Astrocyte of the cerebellum (primary cell): ENCODE measurements around the gene SH3BGRL2.
"Not testable (repeated sequence)": the region's sequence is repeated elsewhere in the genome, so short reads cannot be mapped to it uniquely, and the experiment has no call there.

Experiments
- DNase-seq: peaks from one replicate; pipeline ENCODE4 v3.0.0-alpha.2; 2011; ENCODE audit warnings: low read depth
- H3K4me3 ChIP-seq: 2 replicates; pipeline ENCODE4 v1.5.1; 2011; ENCODE audit warnings: mild to moderate bottlenecking, low read depth, low read length, moderate library complexity
- in situ Hi-C: cut with HindIII; loops from 2 replicates; pipeline ENCODE4 v1.10.0; 2017; ENCODE audit warnings: low sequenced_read_pairs
- TF ChIP-seq, protein P1 (sequence below): IDR thresholded peaks from 2 replicates; pipeline ENCODE4 v1.5.1; 2012; ENCODE audit warnings: low read length, low read depth, moderate library complexity, mild to moderate bottlenecking; ENCODE audit errors: missing control alignments

SH3BGRL2 gene

DNA sequence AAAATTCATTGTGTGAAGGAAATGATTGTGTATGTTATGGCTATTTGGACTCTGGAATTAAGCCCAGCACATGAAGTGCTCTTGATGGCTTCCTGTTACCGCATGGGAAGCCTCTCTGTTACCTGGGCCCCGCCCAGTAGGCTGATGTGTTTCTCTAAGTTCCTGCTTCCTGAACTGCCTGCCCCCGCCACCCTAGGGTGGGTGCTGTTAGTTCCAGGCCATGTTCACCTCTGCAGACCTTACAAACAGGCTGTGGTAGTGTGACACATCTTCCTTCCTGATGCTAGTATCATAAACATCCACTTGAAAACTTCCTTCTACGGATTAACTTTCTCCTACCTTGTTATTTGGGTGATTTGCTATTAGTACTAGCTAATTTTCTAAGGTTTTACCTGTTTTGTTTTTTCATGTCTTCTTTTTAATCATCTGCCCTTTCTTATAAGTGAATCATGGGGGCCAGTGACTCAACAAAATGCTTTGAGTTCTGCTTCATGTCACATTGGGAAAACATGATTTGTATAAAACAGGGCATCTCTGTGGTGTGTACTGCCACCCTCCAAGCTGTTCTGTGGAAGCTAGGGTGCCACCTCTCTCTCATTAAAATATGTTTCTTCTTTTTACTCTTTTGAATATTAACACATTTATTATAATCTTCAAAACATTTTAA, 40.6 kb downstream of the SH3BGRL2 start:
- DNase-seq = no peak
- in situ Hi-C loops = no loop called here
- no peak overlapping the region for H3K4me3 ChIP-seq
- TF ChIP-seq, protein P1, sequence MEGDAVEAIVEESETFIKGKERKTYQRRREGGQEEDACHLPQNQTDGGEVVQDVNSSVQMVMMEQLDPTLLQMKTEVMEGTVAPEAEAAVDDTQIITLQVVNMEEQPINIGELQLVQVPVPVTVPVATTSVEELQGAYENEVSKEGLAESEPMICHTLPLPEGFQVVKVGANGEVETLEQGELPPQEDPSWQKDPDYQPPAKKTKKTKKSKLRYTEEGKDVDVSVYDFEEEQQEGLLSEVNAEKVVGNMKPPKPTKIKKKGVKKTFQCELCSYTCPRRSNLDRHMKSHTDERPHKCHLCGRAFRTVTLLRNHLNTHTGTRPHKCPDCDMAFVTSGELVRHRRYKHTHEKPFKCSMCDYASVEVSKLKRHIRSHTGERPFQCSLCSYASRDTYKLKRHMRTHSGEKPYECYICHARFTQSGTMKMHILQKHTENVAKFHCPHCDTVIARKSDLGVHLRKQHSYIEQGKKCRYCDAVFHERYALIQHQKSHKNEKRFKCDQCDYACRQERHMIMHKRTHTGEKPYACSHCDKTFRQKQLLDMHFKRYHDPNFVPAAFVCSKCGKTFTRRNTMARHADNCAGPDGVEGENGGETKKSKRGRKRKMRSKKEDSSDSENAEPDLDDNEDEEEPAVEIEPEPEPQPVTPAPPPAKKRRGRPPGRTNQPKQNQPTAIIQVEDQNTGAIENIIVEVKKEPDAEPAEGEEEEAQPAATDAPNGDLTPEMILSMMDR = no peak

DNA sequence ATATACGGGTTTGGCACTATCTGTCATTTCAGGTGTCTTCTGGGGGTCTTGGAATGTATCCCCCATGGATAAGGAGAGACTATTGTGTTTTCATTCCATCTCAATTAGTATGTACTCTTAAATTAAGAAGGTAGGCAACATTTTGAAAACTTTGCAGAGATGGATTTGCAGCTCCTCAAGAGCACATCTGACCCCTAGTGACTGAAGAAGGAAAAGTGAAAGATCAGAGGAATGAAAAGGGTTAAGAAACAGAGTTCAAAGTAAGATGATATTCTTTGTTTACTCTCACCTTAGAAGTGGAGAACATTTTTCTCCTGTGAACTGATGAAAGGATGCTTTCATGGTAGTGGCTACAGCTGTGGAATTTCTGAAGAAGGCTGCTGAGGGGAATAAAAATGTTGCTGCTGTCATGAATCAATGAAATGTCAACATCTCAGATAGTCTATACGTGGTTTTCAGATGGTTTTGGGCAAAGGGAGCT, 41.5 kb downstream of the SH3BGRL2 start:
- peak; percentile 31 for DNase-seq
- TF ChIP-seq, protein P1 = peak; percentile 71
- in situ Hi-C loops = no loop called here
- H3K4me3 ChIP-seq = no peak overlapping the region

DNA sequence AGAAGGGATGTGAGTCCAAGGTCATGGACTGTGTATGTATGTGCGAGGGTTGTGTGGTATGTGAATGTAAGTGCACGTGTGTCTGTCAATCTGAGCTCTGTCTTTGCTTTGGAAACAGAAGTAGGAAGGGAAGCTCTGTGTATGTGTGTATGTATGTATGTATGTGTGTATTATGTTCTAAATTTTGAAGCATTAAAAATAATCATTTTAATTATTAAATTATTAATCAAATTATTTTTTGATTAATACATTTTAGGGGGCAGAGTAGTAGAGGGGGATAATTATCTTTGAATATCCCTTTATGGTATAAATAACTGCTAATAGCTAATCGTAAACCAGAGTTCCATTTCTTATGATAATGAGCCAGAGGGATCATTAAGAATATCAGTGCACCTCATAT, 42.8 kb downstream of the SH3BGRL2 start:
- no peak for DNase-seq
- no peak overlapping the region for H3K4me3 ChIP-seq
- TF ChIP-seq, protein P1 = no peak
- in situ Hi-C loops = no loop called here

DNA sequence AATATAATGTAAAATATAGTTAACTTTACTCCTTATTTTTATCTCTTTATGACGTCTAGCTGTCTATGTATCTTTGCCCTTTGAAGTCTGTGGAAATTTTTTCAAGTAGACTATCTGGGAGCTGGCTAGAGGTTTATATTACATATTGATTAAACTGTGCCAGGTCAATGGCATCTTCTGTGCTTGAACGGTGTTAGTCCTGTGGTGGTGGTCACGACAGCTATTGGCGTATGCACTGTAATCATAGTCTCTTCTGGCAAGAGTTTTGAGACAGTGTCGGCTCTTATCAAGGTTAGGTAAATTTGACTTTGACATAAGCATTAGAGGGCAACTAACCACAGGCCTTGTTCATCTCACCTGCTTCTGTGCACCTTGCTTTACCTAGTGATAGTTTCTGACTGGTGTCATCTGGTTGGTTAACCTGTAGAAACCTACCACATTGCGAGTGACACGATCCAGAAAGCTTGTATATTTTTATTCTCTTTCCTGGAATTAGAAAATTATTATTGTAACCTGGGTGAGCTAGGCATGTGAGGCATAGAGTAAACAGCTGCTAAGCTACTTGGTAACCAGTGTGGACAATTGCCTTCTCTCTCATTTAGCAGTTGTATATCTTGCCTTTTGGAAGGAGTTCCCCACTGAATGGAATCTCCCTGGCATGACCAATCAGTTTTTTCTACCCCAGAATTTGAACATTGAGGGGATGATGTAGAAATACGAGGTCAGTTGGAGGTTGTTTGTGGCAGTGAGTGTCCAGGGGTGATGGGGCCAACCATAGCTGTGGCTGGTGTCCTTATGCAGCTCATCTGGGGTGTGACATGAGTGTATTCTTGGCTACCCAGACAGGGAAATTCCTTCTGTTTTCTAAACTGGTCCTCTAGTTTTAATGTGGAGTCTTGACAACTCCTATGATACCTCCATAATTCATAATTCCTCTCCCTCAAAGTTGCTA, 45.9 kb downstream of the SH3BGRL2 start:
- no peak for DNase-seq
- TF ChIP-seq, protein P1 = no peak
- in situ Hi-C loops = no loop called here
- no peak overlapping the region for H3K4me3 ChIP-seq

DNA sequence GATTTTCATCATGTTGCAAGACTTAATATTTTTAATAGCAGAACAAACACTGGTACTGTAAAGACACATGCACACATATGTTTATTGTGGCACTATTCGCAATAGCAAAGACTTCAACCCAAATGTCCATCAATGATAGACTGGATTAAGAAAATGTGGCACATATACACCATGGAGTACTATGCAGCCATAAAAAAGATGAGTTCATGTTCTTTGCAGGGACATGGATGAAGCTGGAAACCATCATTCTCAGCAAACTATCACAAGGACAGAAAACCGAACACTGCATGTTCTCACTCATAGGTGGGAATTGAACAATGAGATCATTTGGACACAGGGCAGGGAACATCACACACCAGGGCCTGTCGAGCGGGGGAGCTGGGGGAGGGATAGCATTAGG, 51.6 kb downstream of the SH3BGRL2 start:
- DNase-seq, H3K4me3 ChIP-seq, in situ Hi-C loops: not testable (repeated sequence)

DNA sequence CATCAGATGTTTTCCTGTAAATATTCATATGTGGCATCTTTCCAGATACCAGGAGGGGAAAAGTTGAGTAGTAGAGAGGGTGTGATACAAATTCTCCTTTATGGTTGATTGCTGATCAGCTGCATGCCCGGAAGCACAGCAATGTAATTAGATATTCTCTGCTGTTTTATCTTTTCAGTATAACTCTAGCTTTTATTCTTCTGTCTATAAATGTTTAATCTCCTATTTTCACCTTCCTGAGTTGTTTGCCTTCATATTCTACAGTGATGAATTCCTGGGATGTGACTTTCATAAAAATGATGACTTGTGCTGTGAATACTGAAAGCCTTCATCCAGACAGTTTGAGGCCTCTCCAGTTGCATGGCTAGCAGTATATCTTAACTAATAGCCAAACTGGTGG, 53.7 kb downstream of the SH3BGRL2 start:
- no peak for DNase-seq
- in situ Hi-C loops = no loop called here
- TF ChIP-seq, protein P1 = no peak
- H3K4me3 ChIP-seq = no peak overlapping the region
